RWPE2 (cell line): ENCODE measurements around the gene MALT1.
"Not testable (repeated sequence)": the region's sequence is repeated elsewhere in the genome, so short reads cannot be mapped to it uniquely, and the experiment has no call there.

Experiments used
- ATAC-seq: fragments of 200-7000 bp; cut with Tn5 transposase; 3 replicates; pipeline ENCODE4 v1.9.1; 2021; ENCODE audit warnings: low read depth
- DNase-seq: peaks from one replicate; pipeline ENCODE4 v3.0.0-alpha.2; 2020; ENCODE audit warnings: low spot score
- H3K27ac ChIP-seq: fragments of 450-650 bp; 2 replicates; pipeline ENCODE4 v1.5.1; 2017; ENCODE audit warnings: mild to moderate bottlenecking; ENCODE audit not compliant: poor library complexity, severe bottlenecking
- H3K27me3 ChIP-seq: fragments of 250-450 bp; sonication (Bioruptor Pico); 2 replicates; pipeline ENCODE4 v1.5.1; 2021; ENCODE audit warnings: mild to moderate bottlenecking, moderate library complexity; ENCODE audit not compliant: insufficient read depth, poor library complexity, severe bottlenecking
- H3K36me3 ChIP-seq: fragments of 250-450 bp; sonication (Bioruptor Pico); 2 replicates; pipeline ENCODE4 v1.5.1; 2020; ENCODE audit warnings: low read depth, mild to moderate bottlenecking, moderate library complexity
- H3K4me1 ChIP-seq: fragments of 250-450 bp; sonication (Bioruptor Pico); 2 replicates; pipeline ENCODE4 v1.5.1; 2021; ENCODE audit warnings: mild to moderate bottlenecking, moderate library complexity; ENCODE audit not compliant: insufficient read depth, poor library complexity, severe bottlenecking
- H3K4me3 ChIP-seq: fragments of 250-450 bp; sonication (Bioruptor Pico); 2 replicates; pipeline ENCODE4 v1.5.1; 2021; ENCODE audit warnings: mild to moderate bottlenecking, moderate library complexity; ENCODE audit not compliant: severe bottlenecking
- H3K9me3 ChIP-seq: fragments of 250-450 bp; sonication (Bioruptor Pico); 2 replicates; pipeline ENCODE4 v1.5.1; 2021; ENCODE audit warnings: mild to moderate bottlenecking, moderate library complexity; ENCODE audit not compliant: severe bottlenecking
- CTCF ChIP-seq: fragments of 450-650 bp; IDR thresholded peaks from one replicate; pipeline ENCODE4 v1.5.1; 2017; ENCODE audit warnings: mild to moderate bottlenecking, moderate library complexity; ENCODE audit not compliant: poor library complexity, severe bottlenecking

The MALT1 gene

GRCh38 chr18:58772161-58772560 lies 100.9 kb downstream of the MALT1 start:
- no peaks in the 10 kb centered on the region for H3K27me3 ChIP-seq
- no peaks in the 10 kb centered on the region for H3K36me3 ChIP-seq
- no peak for TF ChIP-seq CTCF
- ATAC-seq (no peak), DNase-seq (no peak)
- H3K4me1 ChIP-seq: peaks cover 8% of the 10 kb centered on the region
- H3K9me3 ChIP-seq: no peaks in the 10 kb centered on the region
- H3K27ac ChIP-seq: no peak overlapping the region
- no peak overlapping the region for H3K4me3 ChIP-seq

GRCh38 chr18:58776084-58776483 lies 104.8 kb downstream of the MALT1 start:
- Histone ChIP-seq H3K36me3 (no peaks in the 10 kb centered on the region), H3K4me3 (no peak overlapping the region), H3K4me1 (no peaks in the 10 kb centered on the region), H3K27me3 (no peaks in the 10 kb centered on the region), H3K27ac (no peak overlapping the region), H3K9me3 (no peaks in the 10 kb centered on the region)
- TF ChIP-seq CTCF: no peak
- DNase-seq: no peak
- ATAC-seq: no peak

GRCh38 chr18:58776541-58776940 lies 105.3 kb downstream of the MALT1 start:
- H3K27ac ChIP-seq, DNase-seq, H3K9me3 ChIP-seq, H3K36me3 ChIP-seq, H3K27me3 ChIP-seq, H3K4me1 ChIP-seq, H3K4me3 ChIP-seq, ATAC-seq: not testable (repeated sequence)

GRCh38 chr18:58777471-58777870 lies 106.2 kb downstream of the MALT1 start:
- Histone ChIP-seq H3K9me3 (no peaks in the 10 kb centered on the region), H3K27me3 (no peaks in the 10 kb centered on the region), H3K4me3 (no peak overlapping the region), H3K27ac (no peak overlapping the region), H3K4me1 (no peaks in the 10 kb centered on the region), H3K36me3 (no peaks in the 10 kb centered on the region)
- TF ChIP-seq CTCF: no peak
- DNase-seq (no peak), ATAC-seq (no peak)

GRCh38 chr18:58779529-58779928 lies 108.3 kb downstream of the MALT1 start:
- DNase-seq (no peak), ATAC-seq (no peak)
- H3K9me3 ChIP-seq: no peaks in the 10 kb centered on the region
- no peak overlapping the region for H3K4me3 ChIP-seq
- H3K27ac ChIP-seq: no peak overlapping the region
- no peaks in the 10 kb centered on the region for H3K27me3 ChIP-seq
- peaks cover 4% of the 10 kb centered on the region for H3K4me1 ChIP-seq
- no peak for TF ChIP-seq CTCF
- no peaks in the 10 kb centered on the region for H3K36me3 ChIP-seq
